Neural cell (in vitro differentiated cells): ENCODE results near the gene FRY. TPM values are rescaled to one million over a fixed set of nuclear protein-coding genes. Genes with fewer than 3 reads are reported as not detected.

ENCODE experiments used
- H2AFZ ChIP-seq: fragments of 200-600, 300-800 bp; sonication (generic), shearing (Covaris generic); 2 replicates; pipeline ENCODE4 v1.6.0; 2014; ENCODE audit warnings: low read depth, mild to moderate bottlenecking, antibody characterized with exemption, low read length, moderate library complexity
- H3F3A ChIP-seq: fragments of 200-600 bp; shearing (Covaris generic); 2 replicates; pipeline ENCODE4 v1.6.1; 2016; ENCODE audit warnings: mild to moderate bottlenecking, moderate library complexity, mixed read lengths, antibody characterized with exemption, low read length; ENCODE audit not compliant: insufficient read depth, poor library complexity, severe bottlenecking
- H3K27ac ChIP-seq: fragments of 200-600, 300-800 bp; sonication (generic), shearing (Covaris generic); 2 replicates; pipeline ENCODE4 v1.5.1; 2014; ENCODE audit warnings: mild to moderate bottlenecking, low read length, moderate library complexity
- H3K27me3 ChIP-seq: fragments of 300-800, 200-600 bp; sonication (generic), shearing (Covaris generic); 2 replicates; pipeline ENCODE4 v1.6.0; 2014; ENCODE audit warnings: mild to moderate bottlenecking, low read depth, low read length, moderate library complexity; ENCODE audit not compliant: insufficient read depth
- H3K36me3 ChIP-seq: fragments of 300-800, 200-600 bp; sonication (generic), shearing (Covaris generic); 2 replicates; pipeline ENCODE4 v1.5.1; 2014; ENCODE audit warnings: mild to moderate bottlenecking, antibody characterized with exemption, low read length, moderate library complexity; ENCODE audit not compliant: insufficient read depth
- H3K4me2 ChIP-seq: fragments of 300-800, 200-600 bp; sonication (generic), shearing (Covaris generic); 2 replicates; pipeline ENCODE4 v1.6.0; 2014; ENCODE audit warnings: mild to moderate bottlenecking, low read length
- H3K4me3 ChIP-seq: fragments of 300-800, 200-600 bp; sonication (generic), shearing (Covaris generic); 2 replicates; pipeline ENCODE4 v1.5.1; 2014; ENCODE audit warnings: mild to moderate bottlenecking, low read length, moderate library complexity
- H3K79me2 ChIP-seq: fragments of 200-600 bp; shearing (Covaris generic); replicated peaks from 2 replicates; pipeline ENCODE4 v1.6.0; 2014; ENCODE audit warnings: mild to moderate bottlenecking, low read length, moderate library complexity; ENCODE audit not compliant: insufficient read depth
- H3K9ac ChIP-seq: fragments of 300-800, 200-600 bp; sonication (generic), shearing (Covaris generic); 2 replicates; pipeline ENCODE4 v1.6.1; 2016; ENCODE audit warnings: mild to moderate bottlenecking, low read length, mixed read lengths
- H3K9me2 ChIP-seq: fragments of 200-600 bp; shearing (Covaris generic); 2 replicates; pipeline ENCODE4 v1.6.1; 2016; ENCODE audit warnings: mild to moderate bottlenecking, low read length, mixed read lengths; ENCODE audit not compliant: insufficient read depth
- H3K9me3 ChIP-seq: fragments of 200-600, 300-800 bp; sonication (generic), shearing (Covaris generic); 2 replicates; pipeline ENCODE4 v1.6.1; 2016; ENCODE audit warnings: mild to moderate bottlenecking, mixed run types, low read length, moderate library complexity, mixed read lengths
- H4K20me1 ChIP-seq: fragments of 200-600 bp; shearing (Covaris generic); 2 replicates; pipeline ENCODE4 v1.6.1; 2016; ENCODE audit warnings: mild to moderate bottlenecking, mixed run types; ENCODE audit not compliant: insufficient read depth
- EP300 ChIP-seq: fragments of 450-650 bp; conservative IDR thresholded peaks from 2 replicates; pipeline ENCODE4 v1.6.1; 2014; ENCODE audit warnings: antibody characterized with exemption, mild to moderate bottlenecking, moderate library complexity; ENCODE audit not compliant: poor library complexity, severe bottlenecking
- EZH2 ChIP-seq: fragments of 200-600, 300-800 bp; shearing (Covaris generic), sonication (generic); IDR thresholded peaks from 2 replicates; pipeline ENCODE4 v1.6.1; 2014; ENCODE audit warnings: antibody characterized with exemption, low read length, borderline replicate concordance, mild to moderate bottlenecking; ENCODE audit not compliant: insufficient read depth, poor library complexity, severe bottlenecking
- MXI1 ChIP-seq: fragments of 450-650 bp; conservative IDR thresholded peaks from 2 replicates; pipeline ENCODE4 v1.6.1; 2014; ENCODE audit warnings: antibody characterized with exemption, mild to moderate bottlenecking; ENCODE audit not compliant: poor library complexity, severe bottlenecking
- POLR2AphosphoS5 ChIP-seq: IDR thresholded peaks from 2 replicates; pipeline ENCODE4 v1.6.1; 2012
- RAD21 ChIP-seq: fragments of 450-650 bp; conservative IDR thresholded peaks from 2 replicates; pipeline ENCODE4 v1.6.1; 2014; ENCODE audit warnings: antibody characterized with exemption, mild to moderate bottlenecking, moderate library complexity
- SMC3 ChIP-seq: fragments of 450-650 bp; conservative IDR thresholded peaks from 2 replicates; pipeline ENCODE4 v1.6.1; 2014; ENCODE audit warnings: antibody characterized with exemption, mild to moderate bottlenecking, moderate library complexity; ENCODE audit not compliant: poor library complexity
- TAF1 ChIP-seq: IDR thresholded peaks from 2 replicates; pipeline ENCODE4 v1.6.1; 2012; ENCODE audit warnings: low read depth
- polyA plus RNA-seq: library from polyadenylated mRNA; depleted of rRNA; stranded (reverse); fragments of >200 nt; gene quantifications from 2 replicates; pipeline ENCODE4 v1.2.3, GENCODE V29; 2014
- TF ChIP-seq, protein P1 (sequence below): IDR thresholded peaks from 2 replicates; pipeline ENCODE4 v1.6.1; 2012; ENCODE audit warnings: borderline replicate concordance
- TF ChIP-seq, protein P2 (sequence below): fragments of 450-650 bp; IDR thresholded peaks from 2 replicates; pipeline ENCODE4 v1.5.1; 2014; ENCODE audit warnings: antibody characterized with exemption, mild to moderate bottlenecking, moderate library complexity; ENCODE audit not compliant: poor library complexity, severe bottlenecking

Gene FRY
- polyA plus RNA-seq, 1 donor from 2014 or later: 49.3 TPM

DNA sequence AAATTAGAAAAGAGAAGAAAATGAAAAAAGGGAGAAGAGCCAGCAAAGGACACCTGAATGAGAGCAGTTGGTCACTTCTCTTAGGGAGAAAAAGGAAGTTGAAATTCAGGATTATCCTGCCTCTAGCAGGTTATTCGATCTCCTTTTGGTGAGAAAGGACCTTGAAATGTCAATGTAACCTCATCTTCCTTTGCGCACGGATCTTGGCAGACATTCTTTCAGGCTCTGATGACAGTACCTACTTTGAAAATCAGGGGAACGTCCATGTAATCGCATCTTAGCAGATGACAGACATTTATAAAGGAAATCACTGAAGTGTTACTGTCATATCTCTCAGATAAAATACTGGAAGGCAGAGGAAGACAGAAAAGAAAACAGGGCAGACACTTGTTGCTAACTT lies 36.7 kb downstream of the FRY start:
- Histone ChIP-seq H3K36me3 (no peaks in the 10 kb centered on the region), H3K79me2 (peaks cover 11% of the 10 kb centered on the region), H2AFZ (no peak overlapping the region), H3K27ac (peak overlapping the region; percentile 82), H4K20me1 (no peaks in the 10 kb centered on the region), H3K4me3 (peak overlapping the region; percentile 30), H3F3A (peaks cover 12% of the 10 kb centered on the region), H3K9me3 (no peaks in the 10 kb centered on the region), H3K9me2 (no peaks in the 10 kb centered on the region), H3K4me2 (no peak overlapping the region), H3K9ac (peak overlapping the region; percentile 38), H3K27me3 (no peaks in the 10 kb centered on the region)
- TF ChIP-seq POLR2AphosphoS5 (peak; percentile 72), SMC3 (no peak), EZH2 (no peak), MXI1 (no peak), EP300 (peak; percentile 95), TAF1 (no peak), RAD21 (no peak)
- TF ChIP-seq, protein P1, sequence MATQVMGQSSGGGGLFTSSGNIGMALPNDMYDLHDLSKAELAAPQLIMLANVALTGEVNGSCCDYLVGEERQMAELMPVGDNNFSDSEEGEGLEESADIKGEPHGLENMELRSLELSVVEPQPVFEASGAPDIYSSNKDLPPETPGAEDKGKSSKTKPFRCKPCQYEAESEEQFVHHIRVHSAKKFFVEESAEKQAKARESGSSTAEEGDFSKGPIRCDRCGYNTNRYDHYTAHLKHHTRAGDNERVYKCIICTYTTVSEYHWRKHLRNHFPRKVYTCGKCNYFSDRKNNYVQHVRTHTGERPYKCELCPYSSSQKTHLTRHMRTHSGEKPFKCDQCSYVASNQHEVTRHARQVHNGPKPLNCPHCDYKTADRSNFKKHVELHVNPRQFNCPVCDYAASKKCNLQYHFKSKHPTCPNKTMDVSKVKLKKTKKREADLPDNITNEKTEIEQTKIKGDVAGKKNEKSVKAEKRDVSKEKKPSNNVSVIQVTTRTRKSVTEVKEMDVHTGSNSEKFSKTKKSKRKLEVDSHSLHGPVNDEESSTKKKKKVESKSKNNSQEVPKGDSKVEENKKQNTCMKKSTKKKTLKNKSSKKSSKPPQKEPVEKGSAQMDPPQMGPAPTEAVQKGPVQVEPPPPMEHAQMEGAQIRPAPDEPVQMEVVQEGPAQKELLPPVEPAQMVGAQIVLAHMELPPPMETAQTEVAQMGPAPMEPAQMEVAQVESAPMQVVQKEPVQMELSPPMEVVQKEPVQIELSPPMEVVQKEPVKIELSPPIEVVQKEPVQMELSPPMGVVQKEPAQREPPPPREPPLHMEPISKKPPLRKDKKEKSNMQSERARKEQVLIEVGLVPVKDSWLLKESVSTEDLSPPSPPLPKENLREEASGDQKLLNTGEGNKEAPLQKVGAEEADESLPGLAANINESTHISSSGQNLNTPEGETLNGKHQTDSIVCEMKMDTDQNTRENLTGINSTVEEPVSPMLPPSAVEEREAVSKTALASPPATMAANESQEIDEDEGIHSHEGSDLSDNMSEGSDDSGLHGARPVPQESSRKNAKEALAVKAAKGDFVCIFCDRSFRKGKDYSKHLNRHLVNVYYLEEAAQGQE: peak; percentile 22

DNA sequence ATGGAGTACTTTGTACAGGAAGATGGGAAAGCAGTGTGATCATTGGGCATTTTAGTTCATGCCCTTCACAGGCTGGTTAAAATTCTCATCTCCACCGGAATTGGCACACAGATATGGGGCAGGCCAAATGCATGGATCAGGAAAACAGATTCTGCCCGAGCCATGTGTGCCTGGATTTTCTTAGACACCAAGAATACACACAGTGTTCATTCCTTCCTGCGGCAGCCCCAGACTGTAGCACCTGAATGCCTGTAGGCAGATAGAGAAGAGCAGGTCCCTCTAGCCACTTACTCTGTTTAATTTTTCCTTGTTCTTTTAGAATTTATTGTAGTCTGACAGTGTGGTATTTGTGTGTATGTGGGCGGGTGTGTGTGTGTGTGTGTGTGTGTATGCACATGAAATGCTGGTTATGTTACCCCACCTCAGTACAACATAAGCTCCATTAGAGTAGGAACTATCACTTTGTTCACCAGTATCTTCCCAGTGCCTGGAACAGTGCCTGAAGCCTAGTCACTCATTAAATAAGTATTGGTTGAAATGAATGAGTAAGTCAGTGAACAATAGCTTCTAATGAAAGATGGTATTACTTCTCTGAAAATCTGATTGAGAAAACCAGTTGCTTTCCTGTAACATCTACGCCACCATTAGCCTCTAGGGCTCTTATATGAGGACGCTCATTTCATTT lies 41.7 kb downstream of the FRY start:
- H3K36me3 ChIP-seq: no peaks in the 10 kb centered on the region
- no peak for TF ChIP-seq TAF1
- TF ChIP-seq EP300: no peak
- no peak overlapping the region for H3K27ac ChIP-seq
- no peaks in the 10 kb centered on the region for H3K9me3 ChIP-seq
- no peaks in the 10 kb centered on the region for H3K9me2 ChIP-seq
- H3K79me2 ChIP-seq: peaks cover 5% of the 10 kb centered on the region
- no peaks in the 10 kb centered on the region for H3K27me3 ChIP-seq
- H3K4me2 ChIP-seq: no peak overlapping the region
- H3F3A ChIP-seq: no peaks in the 10 kb centered on the region
- no peak overlapping the region for H3K4me3 ChIP-seq
- no peaks in the 10 kb centered on the region for H4K20me1 ChIP-seq
- H3K9ac ChIP-seq: no peak overlapping the region
- H2AFZ ChIP-seq: no peak overlapping the region

DNA sequence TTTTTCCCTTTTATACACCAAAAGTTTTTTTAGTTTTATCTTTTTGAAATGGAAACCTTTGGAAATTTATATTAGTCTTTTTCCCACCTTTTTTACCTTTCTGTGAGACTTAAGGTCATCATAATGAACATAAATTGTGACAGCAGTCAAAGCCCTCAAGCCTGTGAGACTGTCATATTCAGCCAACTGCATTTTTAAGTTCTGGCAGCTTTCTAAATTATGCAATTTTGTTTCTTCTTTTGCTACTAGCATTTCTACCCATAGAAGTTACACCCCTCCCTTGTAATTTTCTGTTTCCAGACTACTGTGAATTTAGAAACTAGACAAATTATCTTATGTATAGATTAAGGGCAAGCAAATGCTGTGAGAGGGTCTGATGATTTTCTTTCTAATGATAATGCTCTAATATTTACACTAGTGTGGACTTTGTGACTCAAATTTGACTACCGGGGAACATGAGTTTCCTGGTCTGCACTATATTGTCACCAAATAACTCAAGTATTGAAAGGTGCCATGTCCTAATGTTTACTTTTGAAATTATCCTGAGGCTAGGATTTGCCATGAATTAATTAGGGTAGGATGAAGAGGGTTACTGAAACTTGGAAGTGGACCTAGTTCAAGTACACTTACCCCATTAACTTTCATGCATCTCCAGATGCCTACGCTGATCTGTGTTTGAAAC lies 43.7 kb downstream of the FRY start:
- Histone ChIP-seq H4K20me1 (no peaks in the 10 kb centered on the region), H3K9me3 (no peaks in the 10 kb centered on the region), H3K27me3 (no peaks in the 10 kb centered on the region), H3K4me2 (no peak overlapping the region), H3K4me3 (no peak overlapping the region), H3K9me2 (no peaks in the 10 kb centered on the region), H3K36me3 (peaks cover 4% of the 10 kb centered on the region), H3K27ac (no peak overlapping the region), H2AFZ (no peak overlapping the region), H3F3A (no peaks in the 10 kb centered on the region), H3K9ac (no peak overlapping the region), H3K79me2 (peaks cover 5% of the 10 kb centered on the region)
- TF ChIP-seq EP300: no peak
- no peak for TF ChIP-seq POLR2AphosphoS5
- TF ChIP-seq RAD21: no peak
- TF ChIP-seq MXI1: no peak
- TF ChIP-seq TAF1: no peak
- TF ChIP-seq, protein P1: no peak
- TF ChIP-seq EZH2: no peak
- TF ChIP-seq SMC3: no peak
- TF ChIP-seq, protein P2, sequence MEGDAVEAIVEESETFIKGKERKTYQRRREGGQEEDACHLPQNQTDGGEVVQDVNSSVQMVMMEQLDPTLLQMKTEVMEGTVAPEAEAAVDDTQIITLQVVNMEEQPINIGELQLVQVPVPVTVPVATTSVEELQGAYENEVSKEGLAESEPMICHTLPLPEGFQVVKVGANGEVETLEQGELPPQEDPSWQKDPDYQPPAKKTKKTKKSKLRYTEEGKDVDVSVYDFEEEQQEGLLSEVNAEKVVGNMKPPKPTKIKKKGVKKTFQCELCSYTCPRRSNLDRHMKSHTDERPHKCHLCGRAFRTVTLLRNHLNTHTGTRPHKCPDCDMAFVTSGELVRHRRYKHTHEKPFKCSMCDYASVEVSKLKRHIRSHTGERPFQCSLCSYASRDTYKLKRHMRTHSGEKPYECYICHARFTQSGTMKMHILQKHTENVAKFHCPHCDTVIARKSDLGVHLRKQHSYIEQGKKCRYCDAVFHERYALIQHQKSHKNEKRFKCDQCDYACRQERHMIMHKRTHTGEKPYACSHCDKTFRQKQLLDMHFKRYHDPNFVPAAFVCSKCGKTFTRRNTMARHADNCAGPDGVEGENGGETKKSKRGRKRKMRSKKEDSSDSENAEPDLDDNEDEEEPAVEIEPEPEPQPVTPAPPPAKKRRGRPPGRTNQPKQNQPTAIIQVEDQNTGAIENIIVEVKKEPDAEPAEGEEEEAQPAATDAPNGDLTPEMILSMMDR: no peak
